ENCODE measurements around the gene HES5.

DNA sequence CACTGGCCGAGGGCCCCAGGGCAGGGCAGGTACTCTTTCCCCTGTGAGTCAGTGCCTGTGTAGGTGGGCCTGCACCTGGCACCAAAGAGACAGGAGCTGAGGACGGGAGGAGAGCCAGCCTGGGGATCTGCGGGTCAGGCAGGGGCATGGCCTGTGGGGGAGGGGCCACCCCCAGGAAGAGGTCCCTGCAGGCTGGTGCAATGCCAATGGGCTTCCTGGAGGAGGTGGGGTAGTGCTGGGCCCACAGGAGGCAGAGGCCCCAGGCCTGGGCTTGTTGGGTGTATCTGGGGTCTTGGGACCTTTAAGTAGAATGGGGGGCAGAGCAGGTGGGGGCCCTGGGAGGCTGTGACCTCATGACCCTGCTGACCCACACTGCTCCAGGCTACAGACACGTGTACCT is 30.8 kb downstream of the HES5 start:
- TF ChIP-seq POLR2A (IDR thresholded peaks at IDR 0.05; ENCODE audit: extremely low read depth, insufficient read length) = no peak
- TF ChIP-seq, protein P1, sequence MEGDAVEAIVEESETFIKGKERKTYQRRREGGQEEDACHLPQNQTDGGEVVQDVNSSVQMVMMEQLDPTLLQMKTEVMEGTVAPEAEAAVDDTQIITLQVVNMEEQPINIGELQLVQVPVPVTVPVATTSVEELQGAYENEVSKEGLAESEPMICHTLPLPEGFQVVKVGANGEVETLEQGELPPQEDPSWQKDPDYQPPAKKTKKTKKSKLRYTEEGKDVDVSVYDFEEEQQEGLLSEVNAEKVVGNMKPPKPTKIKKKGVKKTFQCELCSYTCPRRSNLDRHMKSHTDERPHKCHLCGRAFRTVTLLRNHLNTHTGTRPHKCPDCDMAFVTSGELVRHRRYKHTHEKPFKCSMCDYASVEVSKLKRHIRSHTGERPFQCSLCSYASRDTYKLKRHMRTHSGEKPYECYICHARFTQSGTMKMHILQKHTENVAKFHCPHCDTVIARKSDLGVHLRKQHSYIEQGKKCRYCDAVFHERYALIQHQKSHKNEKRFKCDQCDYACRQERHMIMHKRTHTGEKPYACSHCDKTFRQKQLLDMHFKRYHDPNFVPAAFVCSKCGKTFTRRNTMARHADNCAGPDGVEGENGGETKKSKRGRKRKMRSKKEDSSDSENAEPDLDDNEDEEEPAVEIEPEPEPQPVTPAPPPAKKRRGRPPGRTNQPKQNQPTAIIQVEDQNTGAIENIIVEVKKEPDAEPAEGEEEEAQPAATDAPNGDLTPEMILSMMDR (IDR thresholded peaks at IDR 0.05; ENCODE audit: low read depth, low read length) = no peak
- no peak for TF ChIP-seq MYC (IDR thresholded peaks at IDR 0.05; ENCODE audit: low read depth, low read length)
- TF ChIP-seq, protein P2, sequence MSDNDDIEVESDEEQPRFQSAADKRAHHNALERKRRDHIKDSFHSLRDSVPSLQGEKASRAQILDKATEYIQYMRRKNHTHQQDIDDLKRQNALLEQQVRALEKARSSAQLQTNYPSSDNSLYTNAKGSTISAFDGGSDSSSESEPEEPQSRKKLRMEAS (IDR thresholded peaks at IDR 0.05; ENCODE audit: low read depth, low read length) = no peak
